Nephron progenitor cell (in vitro differentiated cells): ENCODE results near the gene SOCS3.

Source experiments
- DNase-seq: peaks from one replicate; pipeline ENCODE4 v3.0.0; 2021
- H3K27ac Mint-ChIP-seq: 2 replicates; pipeline ENCODE4 v1.8.0; 2021; ENCODE audit warnings: mild to moderate bottlenecking, moderate library complexity, mixed read lengths
- H3K27me3 Mint-ChIP-seq: 2 replicates; pipeline ENCODE4 v1.8.0; 2021; ENCODE audit warnings: mild to moderate bottlenecking, low read depth, mixed read lengths; ENCODE audit not compliant: poor library complexity
- H3K36me3 Mint-ChIP-seq: 2 replicates; pipeline ENCODE4 v1.8.0; 2021; ENCODE audit warnings: low read depth, mixed read lengths
- H3K4me1 Mint-ChIP-seq: 2 replicates; pipeline ENCODE4 v1.8.0; 2021; ENCODE audit warnings: mixed read lengths
- H3K4me3 Mint-ChIP-seq: 2 replicates; pipeline ENCODE4 v1.8.0; 2021; ENCODE audit warnings: mild to moderate bottlenecking, moderate library complexity, mixed read lengths
- H3K9me3 Mint-ChIP-seq: 2 replicates; pipeline ENCODE4 v1.8.0; 2021; ENCODE audit warnings: mild to moderate bottlenecking, moderate library complexity, mixed read lengths
- TF ChIP-seq, protein P1 (sequence below): fragments of 200-600 bp; sonication (generic); IDR thresholded peaks from 2 replicates; pipeline ENCODE4 v1.5.0; 2021; ENCODE audit warnings: antibody characterized with exemption

Gene SOCS3

DNA sequence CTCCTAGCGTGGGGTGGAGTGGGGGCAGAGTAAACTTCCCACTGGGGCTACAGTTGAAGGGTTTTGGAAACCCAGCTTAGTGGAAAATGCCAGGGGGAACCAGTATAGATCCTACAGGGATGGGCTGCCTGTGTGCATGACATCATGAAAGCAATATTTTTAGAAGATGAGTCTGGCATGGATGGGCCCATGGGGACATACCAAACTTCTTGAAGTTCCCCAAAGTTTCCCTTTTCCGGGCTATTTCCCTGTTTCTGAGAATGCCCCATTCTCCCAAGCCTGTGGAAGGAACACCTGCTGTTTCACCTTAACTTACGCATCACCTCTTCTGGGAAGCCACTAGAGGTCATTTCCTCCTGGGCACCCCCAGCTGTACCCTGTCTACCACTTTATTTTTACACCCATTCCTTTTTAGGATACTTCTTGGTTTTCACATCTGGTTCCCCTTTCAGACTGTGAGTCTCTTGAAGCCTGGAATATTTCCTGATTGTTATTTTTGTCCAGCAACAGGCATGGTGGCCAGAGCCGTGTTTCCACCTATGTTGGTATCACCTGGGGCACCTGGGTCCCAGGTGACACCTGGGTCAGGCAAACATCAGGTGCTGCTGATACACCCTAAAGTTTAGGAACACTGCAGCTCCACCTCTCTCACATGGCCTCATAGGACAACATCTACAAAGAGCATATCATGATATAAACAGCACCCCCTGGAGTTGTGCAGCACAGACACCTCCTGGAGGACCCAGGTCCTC is 9.8 kb downstream of the SOCS3 start:
- no peak overlapping the region for H3K27ac Mint-ChIP-seq
- DNase-seq, result no peak
- H3K4me3 Mint-ChIP-seq, result no peak overlapping the region
- H3K9me3 Mint-ChIP-seq, result no peaks in the 10 kb centered on the region
- TF ChIP-seq, protein P1, sequence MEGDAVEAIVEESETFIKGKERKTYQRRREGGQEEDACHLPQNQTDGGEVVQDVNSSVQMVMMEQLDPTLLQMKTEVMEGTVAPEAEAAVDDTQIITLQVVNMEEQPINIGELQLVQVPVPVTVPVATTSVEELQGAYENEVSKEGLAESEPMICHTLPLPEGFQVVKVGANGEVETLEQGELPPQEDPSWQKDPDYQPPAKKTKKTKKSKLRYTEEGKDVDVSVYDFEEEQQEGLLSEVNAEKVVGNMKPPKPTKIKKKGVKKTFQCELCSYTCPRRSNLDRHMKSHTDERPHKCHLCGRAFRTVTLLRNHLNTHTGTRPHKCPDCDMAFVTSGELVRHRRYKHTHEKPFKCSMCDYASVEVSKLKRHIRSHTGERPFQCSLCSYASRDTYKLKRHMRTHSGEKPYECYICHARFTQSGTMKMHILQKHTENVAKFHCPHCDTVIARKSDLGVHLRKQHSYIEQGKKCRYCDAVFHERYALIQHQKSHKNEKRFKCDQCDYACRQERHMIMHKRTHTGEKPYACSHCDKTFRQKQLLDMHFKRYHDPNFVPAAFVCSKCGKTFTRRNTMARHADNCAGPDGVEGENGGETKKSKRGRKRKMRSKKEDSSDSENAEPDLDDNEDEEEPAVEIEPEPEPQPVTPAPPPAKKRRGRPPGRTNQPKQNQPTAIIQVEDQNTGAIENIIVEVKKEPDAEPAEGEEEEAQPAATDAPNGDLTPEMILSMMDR, result no peak
- peaks cover 57% of the 10 kb centered on the region for H3K4me1 Mint-ChIP-seq
- peaks cover 21% of the 10 kb centered on the region for H3K27me3 Mint-ChIP-seq
- H3K36me3 Mint-ChIP-seq, result no peaks in the 10 kb centered on the region

DNA sequence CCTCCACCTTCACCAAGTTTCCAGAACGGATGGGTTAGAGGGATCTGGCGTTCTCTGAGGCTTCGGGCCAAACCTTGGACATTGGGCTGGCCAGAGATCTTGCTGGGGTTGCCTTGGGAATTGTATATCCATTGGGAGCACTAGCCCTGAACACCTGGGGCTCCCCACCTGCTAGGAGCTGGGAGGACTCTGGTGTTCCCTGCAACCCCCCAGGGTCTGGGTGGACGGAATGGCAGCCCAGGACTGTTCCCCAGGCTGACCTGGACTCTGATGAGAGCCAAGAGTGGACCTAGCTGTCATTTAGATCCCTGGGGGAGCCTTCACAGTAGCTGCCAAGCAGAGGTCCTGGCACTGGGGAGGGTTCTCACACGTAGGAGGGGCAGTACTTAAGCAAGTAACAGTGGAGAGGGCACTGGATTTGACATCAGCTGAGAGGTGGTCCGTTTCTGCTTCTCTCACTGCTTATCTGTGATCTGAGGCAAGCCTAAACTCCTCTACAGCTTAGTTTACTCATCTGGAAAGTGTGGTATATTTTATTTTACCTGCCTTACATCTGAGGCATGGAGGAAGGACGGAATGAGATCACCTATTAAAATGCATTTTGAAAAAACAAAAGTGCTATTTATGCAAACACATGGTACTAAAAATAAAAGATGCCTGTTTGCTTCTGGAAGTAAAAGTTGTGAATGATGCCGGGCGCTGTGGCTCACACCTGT is 11.7 kb downstream of the SOCS3 start:
- TF ChIP-seq, protein P1, result no peak
- no peak for DNase-seq
- H3K9me3 Mint-ChIP-seq, result no peaks in the 10 kb centered on the region
- peaks cover 48% of the 10 kb centered on the region for H3K4me1 Mint-ChIP-seq
- no peaks in the 10 kb centered on the region for H3K36me3 Mint-ChIP-seq
- no peak overlapping the region for H3K27ac Mint-ChIP-seq
- H3K4me3 Mint-ChIP-seq, result no peak overlapping the region
- H3K27me3 Mint-ChIP-seq, result peaks cover 29% of the 10 kb centered on the region

DNA sequence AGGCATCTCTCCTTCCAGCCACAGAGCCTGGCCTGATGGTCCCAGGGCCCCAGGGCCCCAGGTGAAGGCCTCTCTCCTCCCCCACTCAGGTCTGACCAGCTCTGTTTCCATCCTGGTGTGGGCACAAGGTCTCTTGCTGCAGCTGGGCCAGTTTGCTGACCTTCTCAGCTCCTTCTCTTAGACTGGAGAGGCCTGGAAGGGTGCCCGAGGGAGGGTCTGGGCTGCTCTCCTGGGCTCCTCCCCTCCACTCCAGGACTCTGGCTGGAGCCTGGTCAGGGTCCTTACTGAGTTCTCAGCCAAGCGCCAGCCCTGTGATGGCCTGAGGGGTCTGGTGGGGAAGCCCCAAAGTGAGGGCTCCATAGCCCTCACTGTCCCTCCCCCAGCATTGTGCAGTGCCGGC is 12.4 kb downstream of the SOCS3 start:
- no peaks in the 10 kb centered on the region for H3K36me3 Mint-ChIP-seq
- TF ChIP-seq, protein P1, result no peak
- DNase-seq, result no peak
- no peaks in the 10 kb centered on the region for H3K9me3 Mint-ChIP-seq
- H3K4me1 Mint-ChIP-seq, result peaks cover 52% of the 10 kb centered on the region
- H3K27me3 Mint-ChIP-seq, result peaks cover 37% of the 10 kb centered on the region
- no peak overlapping the region for H3K4me3 Mint-ChIP-seq
- no peak overlapping the region for H3K27ac Mint-ChIP-seq

DNA sequence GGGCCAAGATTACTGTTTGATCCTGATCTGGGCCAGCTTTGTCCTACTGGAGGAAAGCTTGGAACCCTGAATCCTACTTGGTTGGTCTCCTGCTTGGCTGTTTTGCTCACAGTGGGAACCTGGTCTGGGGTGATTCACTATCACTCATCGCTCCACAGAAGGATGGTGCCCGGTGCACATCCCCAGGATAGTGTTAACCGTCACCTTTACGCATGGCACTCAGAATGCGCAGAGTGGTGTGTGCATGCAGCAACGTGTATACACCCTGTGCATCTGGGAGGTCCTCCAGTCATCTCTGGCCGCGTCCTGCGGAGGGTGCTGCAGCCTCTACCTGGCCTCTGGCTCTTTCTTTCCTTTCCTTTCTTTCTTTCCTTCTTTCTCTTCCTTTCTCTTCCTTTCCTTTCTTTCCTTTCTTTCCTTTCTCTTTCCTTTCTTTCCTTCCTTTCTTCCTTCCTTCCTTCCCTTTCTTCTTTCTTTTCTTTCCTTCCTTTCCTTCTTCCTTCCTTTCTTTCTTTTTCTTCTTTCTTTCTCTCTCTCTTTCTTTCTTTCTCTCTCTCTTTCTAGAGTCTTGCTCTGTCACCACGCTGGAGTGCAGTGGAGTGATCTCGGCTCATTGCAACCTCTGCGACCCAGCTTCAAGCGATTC is 13.1 kb downstream of the SOCS3 start:
- no peak overlapping the region for H3K4me3 Mint-ChIP-seq
- no peak for DNase-seq
- no peaks in the 10 kb centered on the region for H3K36me3 Mint-ChIP-seq
- H3K9me3 Mint-ChIP-seq, result no peaks in the 10 kb centered on the region
- H3K27me3 Mint-ChIP-seq, result peaks cover 39% of the 10 kb centered on the region
- peaks cover 46% of the 10 kb centered on the region for H3K4me1 Mint-ChIP-seq
- H3K27ac Mint-ChIP-seq, result peak overlapping the region; percentile 80
- TF ChIP-seq, protein P1, result no peak

DNA sequence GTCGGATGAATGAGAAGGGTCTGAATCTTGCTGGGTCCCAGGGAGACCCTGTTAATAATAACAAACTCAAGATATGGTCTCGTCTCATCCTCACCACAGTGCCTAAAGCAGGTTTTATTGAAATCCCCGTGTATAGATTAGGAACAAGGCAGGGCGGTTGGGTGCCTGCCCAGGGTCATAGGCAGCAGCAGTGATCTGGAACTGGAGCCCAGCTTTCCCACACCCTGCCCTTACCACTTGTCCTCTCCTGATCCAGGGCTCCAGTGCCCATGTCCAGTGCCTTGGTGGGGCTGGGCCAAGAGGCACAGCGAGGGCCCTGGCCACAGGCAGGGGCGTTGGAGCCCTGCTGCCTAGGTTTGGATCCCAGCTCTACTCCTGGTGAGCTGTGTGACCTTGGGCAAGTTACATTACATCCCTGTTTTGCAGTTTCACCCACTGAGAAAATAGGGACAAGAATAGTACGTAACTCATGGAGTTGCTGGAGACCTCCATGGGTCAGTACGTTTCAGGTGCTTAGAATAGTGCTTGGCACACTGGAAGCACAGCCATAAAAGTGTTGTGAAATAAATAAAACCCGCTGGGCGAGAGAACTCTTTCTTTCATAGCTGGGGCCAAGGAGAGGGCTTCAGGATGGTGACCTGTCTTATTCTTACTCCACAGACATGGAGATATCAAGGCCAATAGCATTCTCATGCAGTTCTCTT is 13.9 kb downstream of the SOCS3 start:
- no peak for DNase-seq
- TF ChIP-seq, protein P1, result no peak
- Mint-ChIP-seq H3K4me1 (peaks cover 39% of the 10 kb centered on the region), H3K9me3 (no peaks in the 10 kb centered on the region), H3K27ac (no peak overlapping the region), H3K4me3 (no peak overlapping the region), H3K27me3 (peaks cover 43% of the 10 kb centered on the region), H3K36me3 (no peaks in the 10 kb centered on the region)
